DMS53 (cell line): ENCODE results near the gene FGD2.
A peak's percentile ranks its signal among the peaks of the same experiment; 100 is the strongest.
"Not testable (repeated sequence)": the region's sequence is repeated elsewhere in the genome, so short reads cannot be mapped to it uniquely, and the experiment has no call there.

Experiments used
- DNase-seq: peaks from one replicate; lab custom pipeline; 2025; lab: John Stamatoyannopoulos, UW

FGD2 gene

DNA sequence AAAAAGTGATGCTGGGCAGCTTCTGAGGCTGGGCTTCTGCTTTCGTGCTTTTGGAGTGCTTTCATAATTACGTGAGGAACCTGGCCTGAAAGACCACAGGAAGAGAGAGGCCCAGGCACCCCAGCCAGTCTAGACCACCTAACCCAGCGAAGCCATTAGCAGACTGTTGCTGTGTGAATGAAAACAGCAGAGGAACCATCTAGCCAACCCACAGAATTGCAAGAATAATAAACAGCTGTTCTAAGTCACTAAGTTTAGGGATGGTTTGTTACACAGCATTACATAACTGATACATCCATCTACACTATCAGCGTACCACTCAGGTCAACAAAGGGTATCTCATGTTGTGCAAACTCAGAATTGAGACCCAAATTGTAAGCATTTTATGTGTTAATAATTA lies 34.5 kb downstream of the FGD2 start:
- DNase-seq: no peak

DNA sequence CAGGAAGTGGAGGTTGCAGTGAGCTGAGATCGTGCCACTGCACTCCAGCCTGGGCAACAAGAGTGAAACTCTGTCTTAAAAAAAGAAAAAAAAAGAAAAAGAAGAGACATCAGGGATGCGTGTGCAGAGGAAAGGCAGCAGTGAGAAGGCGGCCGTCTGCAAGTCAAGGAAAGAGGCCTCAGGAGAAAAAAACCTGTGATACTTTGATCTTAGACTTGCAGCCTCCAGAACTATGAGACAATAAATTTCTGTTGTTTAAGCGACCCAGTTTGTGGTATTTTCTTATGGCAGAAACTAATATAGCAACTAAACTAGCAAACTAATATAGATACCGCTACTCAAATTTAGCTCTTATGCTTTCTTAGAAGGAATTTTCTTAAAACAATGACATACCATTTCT lies 36.1 kb downstream of the FGD2 start:
- no peak for DNase-seq

DNA sequence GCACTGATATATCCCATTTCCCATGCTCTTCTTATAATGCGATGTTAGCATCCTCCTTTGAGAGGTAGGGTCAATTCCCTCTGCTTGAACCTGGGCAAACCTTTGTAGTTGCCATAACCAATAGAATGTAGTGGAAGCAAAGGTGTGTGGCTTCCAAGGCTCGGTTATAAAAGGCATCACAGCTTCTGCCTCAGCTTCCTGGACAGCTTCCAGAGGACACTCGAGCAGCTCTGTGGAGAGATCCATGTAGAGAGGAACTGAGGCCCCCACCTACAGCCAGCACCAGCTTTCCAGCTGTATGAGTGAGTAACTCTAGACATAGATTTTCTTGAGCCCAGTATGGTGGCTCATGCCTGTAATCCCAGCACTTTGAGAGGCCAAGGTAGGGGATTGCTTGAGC lies 36.7 kb downstream of the FGD2 start:
- peak; percentile 25 for DNase-seq

DNA sequence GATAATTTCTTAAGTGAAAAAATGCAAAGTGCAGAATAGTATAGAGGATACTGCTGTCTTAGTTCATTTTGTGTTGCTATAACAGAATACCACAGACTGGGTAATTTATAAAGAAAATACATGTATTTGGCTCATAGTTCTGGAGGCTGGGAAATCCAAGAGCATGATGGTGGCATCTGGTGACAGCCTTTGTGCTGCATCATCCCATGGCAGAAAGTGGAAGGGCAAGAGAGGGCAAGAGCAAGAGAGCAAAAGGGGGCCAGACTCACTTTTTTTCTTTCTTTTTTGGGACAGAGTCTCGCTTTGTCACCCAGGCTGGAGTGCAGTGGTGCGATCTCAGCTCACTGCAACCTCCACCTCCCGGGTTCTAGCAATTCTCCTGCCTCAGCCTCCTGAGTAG lies 37.6 kb downstream of the FGD2 start:
- DNase-seq: not testable (repeated sequence)

DNA sequence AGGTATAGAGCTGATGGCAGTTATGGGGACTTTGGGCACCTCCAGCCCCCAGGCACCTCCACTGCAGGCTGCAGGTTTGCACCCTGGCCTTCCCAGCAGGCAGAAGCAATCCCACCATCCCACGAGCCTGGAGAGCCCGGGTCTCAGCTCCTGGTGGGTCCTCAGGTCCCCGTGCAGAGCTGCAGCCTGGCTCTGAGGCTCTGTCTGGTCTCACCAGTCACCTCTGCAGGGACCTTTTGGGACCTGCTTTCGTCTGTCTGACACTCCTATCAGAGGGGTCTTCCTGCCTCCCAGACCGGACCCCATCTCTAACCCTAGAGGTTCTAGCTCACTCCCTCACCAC lies 41.9 kb downstream of the FGD2 start:
- DNase-seq: no peak

DNA sequence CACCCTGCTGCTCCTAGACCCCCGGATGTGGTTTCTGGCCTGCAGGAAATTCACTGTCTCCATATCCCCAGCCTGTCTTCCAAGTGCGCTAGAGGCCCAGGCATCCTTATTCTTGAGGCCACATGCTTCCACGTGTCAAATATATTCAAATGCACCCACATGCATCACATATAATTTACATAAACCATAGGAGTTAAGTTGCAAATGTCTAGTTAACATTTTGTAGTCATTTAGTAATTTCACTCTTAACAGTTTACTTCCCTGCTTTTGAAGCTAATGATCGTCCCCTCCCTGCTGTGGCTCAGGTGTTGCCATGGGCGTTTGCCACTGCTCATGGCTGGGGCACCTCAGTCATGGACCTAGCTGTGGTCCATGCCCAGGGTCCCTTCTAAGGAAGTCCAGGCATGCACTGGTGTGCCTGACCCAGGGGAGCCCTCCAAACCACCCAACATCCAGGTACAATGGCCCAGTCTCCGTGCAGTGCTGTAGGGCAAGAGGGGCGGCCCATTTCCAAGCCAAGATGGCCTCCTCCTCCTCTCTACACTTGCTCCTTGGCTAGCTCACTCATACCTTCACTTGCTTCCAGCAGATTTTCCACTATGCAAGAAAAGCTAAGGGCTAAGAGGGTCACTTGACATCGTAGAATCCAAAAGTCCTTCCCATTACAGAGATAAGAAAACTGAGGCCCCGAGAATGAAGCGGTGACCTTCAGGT lies 42.4 kb downstream of the FGD2 start:
- DNase-seq: no peak

DNA sequence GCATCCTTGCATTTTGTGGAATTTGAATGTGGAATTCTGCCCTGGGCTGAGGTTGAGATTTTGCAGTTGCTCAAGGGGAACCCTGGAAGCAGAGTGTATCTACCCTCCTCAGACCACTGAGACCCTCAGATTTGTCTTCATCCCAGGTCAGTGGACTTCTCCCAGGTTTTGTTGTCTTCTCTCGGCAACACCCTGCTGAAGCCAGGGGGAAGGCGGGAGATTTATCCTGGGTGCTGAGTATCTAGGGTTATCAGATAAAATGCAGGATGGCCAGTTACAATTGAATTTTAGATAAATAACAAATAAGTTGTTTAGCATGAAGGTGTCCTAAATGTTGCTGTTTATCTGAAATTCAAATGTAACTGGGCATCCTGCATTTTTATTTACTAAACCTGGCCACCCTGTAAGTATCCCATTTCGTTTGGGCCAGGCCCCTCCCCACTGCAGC lies 43.0 kb downstream of the FGD2 start:
- DNase-seq: no peak

DNA sequence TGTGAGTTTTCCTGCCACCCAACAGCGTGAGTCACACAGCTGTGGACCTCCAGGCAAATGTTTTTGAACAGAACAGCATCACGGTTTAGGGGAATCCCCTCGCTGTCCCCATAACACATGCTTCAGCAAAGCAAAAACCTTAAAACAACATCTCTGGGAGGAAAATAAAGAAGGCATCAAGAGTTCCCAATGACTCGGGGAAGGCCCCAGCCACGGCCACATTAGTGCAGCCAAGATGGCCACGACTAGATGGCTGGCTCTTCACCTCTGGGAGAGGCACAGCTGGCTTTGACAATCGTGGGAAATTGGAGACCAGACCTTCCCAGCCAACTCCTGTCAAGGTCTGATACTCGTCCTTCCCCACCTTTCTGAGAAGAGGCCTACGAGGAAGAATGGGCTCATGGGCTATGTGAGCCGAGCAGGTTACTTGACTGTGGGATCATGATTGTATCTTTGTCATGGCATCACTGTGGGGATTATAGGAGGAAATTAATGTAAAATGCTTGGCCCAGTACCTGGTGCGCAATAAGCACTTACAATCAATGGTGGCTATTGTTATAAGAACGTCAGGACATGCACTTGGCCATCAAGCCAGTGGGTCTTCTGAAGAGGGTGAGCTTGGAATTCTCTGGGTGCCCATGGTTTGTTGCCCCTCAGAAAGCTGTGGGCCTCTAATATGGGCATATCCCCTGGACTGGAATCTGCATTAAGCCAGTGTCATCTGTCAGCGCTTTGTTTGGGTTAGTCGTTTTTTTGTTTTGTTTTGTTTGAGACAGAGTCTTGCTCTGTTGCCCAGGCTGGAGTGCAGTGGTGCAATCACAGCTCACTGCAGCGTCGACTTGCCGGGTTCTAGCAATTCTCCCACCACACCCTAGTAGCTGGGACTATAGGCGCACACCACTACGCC lies 43.6 kb downstream of the FGD2 start:
- DNase-seq: peak; percentile 27

DNA sequence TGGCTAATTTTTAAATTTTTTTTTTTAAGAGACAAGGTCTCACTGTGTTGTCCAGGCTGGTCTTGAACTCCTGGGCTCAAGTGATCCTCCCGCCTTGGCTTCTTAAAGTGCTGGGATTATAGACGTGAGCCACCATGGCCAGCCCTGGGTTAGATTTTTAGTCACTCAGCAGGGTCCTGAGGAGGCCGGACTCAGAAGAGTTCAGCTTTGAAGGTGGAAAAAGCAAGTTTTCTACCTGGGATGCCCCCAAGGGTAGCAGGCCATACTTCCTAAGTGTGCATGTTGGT lies 44.2 kb downstream of the FGD2 start:
- no peak for DNase-seq

DNA sequence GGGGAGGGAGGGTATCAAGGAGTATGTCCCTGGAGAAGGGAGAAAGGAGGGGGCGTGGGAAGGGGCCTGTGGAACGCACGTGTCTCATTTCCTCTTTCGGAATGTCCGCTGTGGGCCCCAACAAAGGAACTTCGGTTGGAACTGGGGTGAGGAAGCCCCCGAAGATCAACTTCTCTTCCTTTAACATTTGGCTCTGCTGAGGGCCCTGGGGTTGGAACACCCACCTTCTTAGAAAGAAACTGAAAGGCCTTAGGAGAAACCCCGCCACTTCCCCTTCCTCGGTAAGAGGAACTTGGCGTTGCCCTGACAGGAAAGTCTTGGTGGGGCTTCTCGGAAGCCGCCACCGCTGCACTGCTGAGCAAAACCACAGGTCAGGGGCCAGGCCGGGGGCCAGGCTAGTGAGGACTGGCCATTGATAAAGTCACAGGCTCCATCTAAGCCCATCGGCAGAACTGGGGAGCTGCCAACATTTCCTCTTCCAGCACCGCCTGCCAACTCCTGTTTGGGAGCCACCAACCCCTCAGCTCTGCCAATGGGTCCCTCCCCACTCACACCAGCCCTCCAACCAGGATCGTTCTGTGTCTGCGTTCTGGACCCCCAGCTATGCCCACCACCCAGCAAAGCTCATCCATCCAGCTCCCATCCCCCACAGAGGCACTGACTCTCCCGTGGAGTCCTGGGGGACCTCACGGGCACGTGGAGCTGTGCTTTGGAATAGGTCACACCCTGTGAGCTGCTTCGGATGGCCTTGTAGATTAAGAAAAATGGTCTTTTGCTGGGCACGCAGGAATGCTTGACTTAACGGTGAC lies 44.8 kb downstream of the FGD2 start:
- DNase-seq: no peak

DNA sequence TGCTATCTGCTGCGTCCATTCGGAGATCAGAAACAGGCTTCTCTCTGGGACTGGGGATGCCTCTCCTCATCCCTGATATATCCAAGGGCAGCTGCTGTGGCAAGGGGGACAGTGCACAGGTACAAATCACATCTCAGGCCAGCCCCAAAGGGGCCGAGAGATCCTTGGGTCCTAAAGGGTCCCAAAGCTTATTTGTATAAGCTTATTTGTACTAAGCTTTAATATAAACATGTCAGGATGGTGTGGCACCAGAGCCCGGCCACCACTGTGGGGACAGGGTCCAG lies 45.3 kb downstream of the FGD2 start:
- no peak for DNase-seq

DNA sequence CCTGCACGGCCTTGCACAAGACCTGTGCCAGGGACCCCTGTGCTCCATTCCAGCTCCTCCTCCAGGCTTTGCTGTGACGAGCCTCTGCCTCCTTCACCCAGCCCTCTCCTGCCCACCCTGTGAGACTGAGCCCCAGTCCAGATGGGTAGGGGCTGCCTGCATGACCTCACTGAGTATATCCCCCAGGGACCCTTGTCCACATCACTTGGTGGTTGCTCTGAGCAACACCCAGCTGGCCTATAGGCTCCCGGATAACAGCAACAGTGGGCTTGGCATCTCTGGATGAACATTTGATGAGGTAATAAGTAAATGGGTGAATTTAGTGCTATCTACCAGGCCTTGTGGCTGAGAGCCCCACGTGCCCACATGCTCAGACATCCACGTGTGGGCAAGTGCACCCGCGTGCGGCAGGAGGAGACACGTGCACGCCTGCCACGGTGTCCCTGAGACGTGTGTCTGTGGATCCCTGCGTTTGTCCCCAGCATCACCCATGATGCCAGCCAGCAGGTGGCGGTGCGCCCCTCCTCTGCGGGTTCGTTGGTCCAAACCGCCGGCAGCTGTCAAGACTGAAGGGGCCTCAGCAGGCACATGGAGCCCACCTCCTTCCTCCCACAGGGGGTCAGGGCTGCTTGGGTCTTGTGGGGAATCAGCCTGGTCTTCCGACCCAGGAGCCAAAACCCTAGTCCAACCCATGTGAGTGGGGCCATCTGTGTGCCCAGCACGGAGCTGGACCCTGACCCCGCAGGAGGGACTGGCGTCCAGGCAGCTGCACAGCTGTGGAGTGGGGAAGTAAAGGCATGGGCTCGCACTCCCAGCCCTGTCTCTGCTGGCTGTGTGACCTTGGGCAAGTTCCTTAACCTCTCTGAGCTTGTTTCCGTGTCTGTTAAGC lies 45.9 kb downstream of the FGD2 start:
- DNase-seq: peak; percentile 86

DNA sequence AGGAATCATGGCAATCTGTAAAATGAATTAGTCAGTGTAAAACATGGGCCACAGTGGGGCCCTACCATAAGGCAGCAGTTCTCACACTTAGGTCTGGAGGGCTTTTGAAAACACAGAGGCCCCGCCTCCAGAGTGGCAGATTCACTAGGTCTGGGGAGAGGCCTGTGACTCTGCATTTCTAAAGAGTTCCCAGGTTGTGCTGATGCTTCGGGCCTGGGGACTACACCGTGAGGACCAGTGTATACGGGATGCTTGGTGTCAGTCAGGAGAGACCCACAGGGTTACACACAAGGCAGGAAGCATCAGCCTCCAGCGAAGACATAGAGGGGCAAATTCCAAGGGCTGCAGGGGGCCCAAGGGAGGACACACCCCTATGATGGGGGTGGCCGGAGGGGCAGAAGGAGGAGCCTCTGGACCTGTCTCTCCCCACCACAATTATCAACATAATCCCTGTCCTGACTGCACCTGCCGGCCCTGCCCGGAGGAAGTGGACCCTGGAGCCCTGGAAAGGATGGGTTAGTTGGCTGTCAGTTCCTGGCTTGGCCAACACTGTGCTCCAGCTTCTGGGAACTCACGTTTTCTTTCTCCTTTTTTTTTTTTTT lies 46.7 kb downstream of the FGD2 start:
- DNase-seq: peak; percentile 25

DNA sequence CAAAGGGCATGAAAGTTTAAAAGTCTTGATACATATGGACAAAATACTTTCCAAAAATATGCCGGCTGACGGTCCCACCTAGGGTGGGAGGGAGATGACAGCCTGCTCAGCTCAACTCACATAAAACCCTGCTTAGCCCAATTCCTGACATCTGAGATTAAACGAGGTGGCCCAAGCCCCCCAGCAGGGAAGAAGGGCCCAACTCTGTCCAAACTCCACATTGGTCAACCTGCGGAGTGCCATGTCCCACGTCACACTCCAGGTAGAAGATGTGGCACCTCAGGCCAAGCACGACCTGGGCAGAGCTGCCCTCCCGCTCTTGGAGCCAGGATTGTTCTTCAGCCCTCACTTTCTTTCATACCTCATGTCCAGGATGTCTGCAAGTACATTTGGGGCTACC lies 48.2 kb downstream of the FGD2 start:
- DNase-seq: no peak

DNA sequence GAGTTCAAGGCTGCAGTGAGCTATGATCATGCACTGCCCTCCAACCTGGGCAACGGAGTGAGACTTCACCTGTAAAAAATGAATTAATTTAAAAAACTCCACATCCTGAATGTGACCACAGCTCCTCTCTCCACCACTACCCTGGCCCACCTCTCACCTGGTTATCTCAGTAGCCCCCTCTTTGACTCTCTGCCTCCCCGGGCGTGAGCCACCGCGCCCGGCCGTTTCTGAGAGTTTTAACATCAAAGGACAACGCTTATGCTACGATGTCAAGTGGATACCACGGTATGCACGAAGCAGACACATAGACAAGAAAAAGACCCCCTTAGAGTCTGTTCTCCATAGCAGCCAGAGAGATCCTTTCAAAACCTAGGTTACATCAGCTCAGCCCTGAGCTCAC lies 48.7 kb downstream of the FGD2 start:
- DNase-seq: no peak

DNA sequence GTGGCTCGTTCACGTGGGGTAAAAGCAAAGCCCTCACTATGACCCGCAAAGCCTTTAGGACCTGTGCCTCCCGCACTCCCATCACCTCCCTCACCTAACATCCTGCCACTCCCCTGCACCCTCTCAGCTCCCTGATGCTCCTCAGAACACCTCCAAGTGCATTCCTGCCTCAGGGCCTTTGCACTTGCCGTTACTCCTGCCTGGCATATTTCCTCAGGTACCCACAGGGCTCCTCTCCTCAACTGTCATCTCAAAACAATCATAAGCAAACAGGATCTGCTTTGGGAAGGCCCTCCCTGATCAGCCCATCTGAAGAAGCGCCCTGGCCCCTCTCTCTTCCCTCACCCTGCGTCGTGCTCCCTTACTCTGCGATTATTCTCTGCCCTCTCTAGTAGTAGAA lies 49.1 kb downstream of the FGD2 start:
- DNase-seq: no peak

DNA sequence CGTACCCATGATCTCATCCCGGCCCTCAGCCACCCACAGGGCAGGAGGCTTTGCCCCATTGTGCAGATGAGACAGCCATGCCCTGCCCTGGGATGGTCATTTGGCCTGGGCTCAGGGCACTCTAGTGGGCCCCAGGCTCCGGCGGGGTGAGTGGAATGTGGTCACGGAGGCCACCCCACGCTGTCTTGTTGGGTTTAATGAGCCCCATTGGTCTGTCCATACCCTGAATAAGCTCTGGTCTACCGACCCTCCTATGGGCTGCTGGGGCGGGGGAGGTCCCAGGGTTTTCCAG lies 50.6 kb downstream of the FGD2 start:
- no peak for DNase-seq

DNA sequence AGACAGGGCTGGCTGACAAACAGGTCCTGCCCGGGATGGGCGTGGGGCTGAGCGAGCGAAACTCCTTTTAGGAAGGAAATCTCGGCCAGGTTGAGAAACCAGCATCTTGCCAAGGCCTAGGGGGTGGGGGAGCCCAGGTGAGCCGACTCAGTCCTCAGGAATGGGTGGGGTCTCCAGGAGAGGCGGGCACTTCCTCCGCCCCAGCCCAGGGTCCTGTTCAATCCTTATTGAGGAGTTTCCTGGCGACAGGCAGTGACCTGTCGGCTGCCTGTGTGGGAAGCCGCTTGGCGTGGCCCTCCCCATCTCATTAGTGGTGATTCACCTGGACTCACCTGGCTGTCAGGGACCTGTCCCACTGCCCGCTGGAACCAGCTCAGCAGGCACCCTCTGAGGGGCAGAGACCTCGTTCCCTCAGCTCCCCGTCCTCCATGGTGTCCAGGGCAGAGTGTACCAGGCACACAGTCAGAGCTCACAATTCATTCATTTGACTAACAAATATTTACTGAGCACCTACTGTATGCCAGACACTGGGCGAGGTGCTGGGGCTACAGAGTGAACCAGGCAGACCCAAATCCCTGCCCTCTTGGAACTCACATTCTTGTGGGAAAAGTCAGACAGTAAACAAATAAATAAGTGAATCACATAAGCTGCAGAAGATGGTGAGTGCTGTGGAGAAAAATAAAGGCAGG lies 51.1 kb downstream of the FGD2 start:
- peak; percentile 30 for DNase-seq

DNA sequence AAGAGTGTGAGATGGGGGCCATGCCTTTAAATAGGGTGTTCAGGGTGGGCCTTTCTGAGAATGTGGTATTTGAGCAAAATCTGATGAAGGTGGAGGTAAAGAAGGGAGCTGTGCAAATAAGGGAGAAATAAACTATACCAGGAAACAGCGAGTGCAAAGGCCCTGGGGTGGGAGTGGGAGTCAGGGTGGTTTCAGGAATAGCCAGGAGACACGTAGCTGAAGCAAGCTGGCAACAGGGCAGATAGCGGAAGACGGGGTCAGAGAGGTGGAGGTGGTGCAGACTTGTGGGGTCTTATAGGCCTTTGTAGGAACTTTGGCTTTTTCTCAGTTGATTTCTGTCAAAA lies 51.6 kb downstream of the FGD2 start:
- no peak for DNase-seq

DNA sequence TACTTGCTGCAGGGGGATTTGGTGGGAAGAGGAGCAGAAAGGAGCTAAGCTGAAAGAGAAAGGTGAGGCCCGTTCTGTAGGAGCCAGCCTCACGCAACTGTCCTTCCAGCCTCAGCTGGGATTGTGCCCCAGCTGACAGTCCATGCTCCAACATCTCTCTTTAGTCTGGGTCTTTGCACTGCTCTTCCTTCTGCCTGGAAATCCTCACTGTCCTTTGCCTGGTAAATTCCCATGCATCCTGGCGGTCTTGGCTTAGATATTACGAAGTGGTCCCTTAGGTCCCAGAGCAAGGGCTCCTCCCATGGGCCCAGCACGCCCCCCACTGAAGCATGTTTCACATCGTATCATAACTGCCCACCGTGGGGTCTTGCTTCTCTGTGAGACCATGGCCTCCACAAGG lies 52.2 kb downstream of the FGD2 start:
- no peak for DNase-seq

DNA sequence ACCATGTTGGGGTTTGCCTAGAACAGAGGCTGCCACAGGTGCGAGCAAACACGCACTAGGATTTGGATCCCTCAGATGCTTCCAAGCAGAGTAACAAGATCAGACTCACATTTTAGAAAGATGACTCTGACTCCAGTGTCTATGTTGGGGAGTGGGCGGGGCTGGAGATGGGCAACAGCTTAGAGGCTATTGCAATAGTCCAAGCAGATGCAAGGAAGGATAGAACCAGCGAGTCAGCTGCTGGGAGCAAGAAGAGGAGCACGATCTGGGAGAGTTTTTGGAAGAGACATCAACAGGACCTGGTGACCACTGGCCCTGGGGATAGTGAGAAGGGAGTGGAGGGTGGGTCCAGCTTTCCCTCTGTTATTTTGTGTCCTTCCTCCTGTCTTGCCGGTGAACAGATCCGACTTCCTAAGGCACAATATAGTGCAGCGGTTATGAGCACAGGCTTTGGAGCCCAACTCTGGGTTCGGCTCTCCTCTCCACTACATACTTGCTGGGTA lies 52.7 kb downstream of the FGD2 start:
- DNase-seq: no peak
